H1 (cell line): ENCODE measurements around the gene VWF. TPM values are rescaled to one million over a fixed set of nuclear protein-coding genes. Genes with fewer than 3 reads are reported as not detected.

ENCODE experiments used
- CTCF ChIA-PET: fragments of 300-600 bp; sonication (Branson Sonifier 250); formaldehyde crosslinking; loops from one replicate; lab custom pipeline; 2021; ENCODE audit not compliant: partially characterized antibody; lab: Charles Lee
- POLR2A ChIA-PET: fragments of 300-600 bp; sonication (Branson Sonifier 250); formaldehyde crosslinking; loops from one replicate; lab custom pipeline; 2021; ENCODE audit warnings: inconsistent platforms; ENCODE audit not compliant: partially characterized antibody; lab: Charles Lee
- DNase-seq, 2 experiments: peaks; one replicate each; pipeline versions ENCODE4 v3.0.0 to v3.0.0-alpha.2; 2010 to 2022; ENCODE audit warnings: low spot score in 2 of 2, low read depth in 1 of 2, mixed read lengths in 1 of 2
- FAIRE-seq: peaks from 2 replicates; lab custom pipeline; 2011; peaks lifted over from hg19 to GRCh38; lab: Jason Lieb, UNC
- H2AFZ ChIP-seq: 2 replicates; pipeline ENCODE4 v1.8.1; 2012; ENCODE audit warnings: low read length, inconsistent platforms
- H2AK5ac ChIP-seq: 2 replicates; pipeline ENCODE4 v1.6.1; 2013; ENCODE audit warnings: low read depth, low read length
- H2BK120ac ChIP-seq: replicated peaks from 2 replicates; pipeline ENCODE3; 2013; ENCODE audit warnings: low read depth, low read length, inconsistent platforms
- H2BK12ac ChIP-seq: 2 replicates; pipeline ENCODE4 v1.6.1; 2013; ENCODE audit warnings: low read depth, low read length
- H2BK15ac ChIP-seq: 2 replicates; pipeline ENCODE4 v1.6.1; 2013; ENCODE audit warnings: low read length
- H2BK20ac ChIP-seq: 2 replicates; pipeline ENCODE4 v1.6.1; 2013; ENCODE audit warnings: low read length
- H2BK5ac ChIP-seq: 2 replicates; pipeline ENCODE4 v1.6.1; 2013; ENCODE audit warnings: low read depth, low read length
- H3K14ac ChIP-seq: 2 replicates; pipeline ENCODE4 v1.6.1; 2013; ENCODE audit warnings: inconsistent platforms; ENCODE audit not compliant: insufficient read length
- H3K18ac ChIP-seq: 2 replicates; pipeline ENCODE4 v1.6.1; 2013; ENCODE audit warnings: low read length; ENCODE audit errors: extremely low read depth
- H3K23ac ChIP-seq: 2 replicates; pipeline ENCODE4 v1.6.1; 2013; ENCODE audit warnings: inconsistent platforms; ENCODE audit not compliant: insufficient read length
- H3K23me2 ChIP-seq: 2 replicates; pipeline ENCODE4 v1.6.1; 2013; ENCODE audit warnings: low read depth, low read length
- H3K27ac ChIP-seq: 2 replicates; pipeline ENCODE4 v1.6.1; 2011; ENCODE audit warnings: low read depth, low read length, inconsistent platforms
- H3K27me3 ChIP-seq, 4 experiments: replicated peaks in 1 of 4; 1 replicate in 1 of 4; 2 replicates in 3 of 4; pipeline versions ENCODE4 v1.6.1 to v1.8.1; 2011 to 2013; ENCODE audit warnings: low read length in 3 of 4, mild to moderate bottlenecking in 3 of 4, inconsistent platforms in 2 of 4, mixed read lengths in 2 of 4, moderate library complexity in 1 of 4; ENCODE audit not compliant: control insufficient read depth in 3 of 4, insufficient read depth in 3 of 4; ENCODE audit errors: extremely low read depth in 1 of 4
- H3K36me3 ChIP-seq, 4 experiments: 2 replicates each; pipeline versions ENCODE4 v1.6.1 to v1.8.1; 2011 to 2013; ENCODE audit warnings: mild to moderate bottlenecking in 4 of 4, low read length in 3 of 4, moderate library complexity in 2 of 4, control low read depth in 1 of 4, inconsistent platforms in 1 of 4; ENCODE audit not compliant: insufficient read depth in 4 of 4, control insufficient read depth in 2 of 4
- H3K4ac ChIP-seq: replicated peaks from 2 replicates; pipeline ENCODE3; 2013; ENCODE audit warnings: low read length, low read depth, mixed read lengths, inconsistent platforms; ENCODE audit not compliant: insufficient read length
- H3K4me1 ChIP-seq, 4 experiments: replicated peaks in 1 of 4; 1 replicate in 1 of 4; 2 replicates in 3 of 4; pipeline versions ENCODE4 v1.6.1 to v1.8.1; 2011 to 2013; ENCODE audit warnings: low read length in 3 of 4, inconsistent platforms in 2 of 4, mixed read lengths in 1 of 4; ENCODE audit not compliant: insufficient read depth in 4 of 4, control insufficient read depth in 3 of 4
- H3K4me2 ChIP-seq, 2 experiments: 2 replicates each; pipeline versions ENCODE4 v1.6.1 to v1.8.1; 2011 to 2013; ENCODE audit warnings: low read depth in 2 of 2, low read length in 2 of 2, control low read depth in 1 of 2, inconsistent platforms in 1 of 2, mild to moderate bottlenecking in 1 of 2; ENCODE audit not compliant: insufficient read depth in 1 of 2
- H3K4me3 ChIP-seq, 4 experiments: fragments of 200-600, 300-600 bp in 1 of 4; sonication (generic), shearing (Covaris generic), sonication (Bioruptor Twin) in 1 of 4; 2 replicates each; pipeline versions ENCODE4 v1.5.1 to v1.8.1; 2011 to 2016; ENCODE audit warnings: low read length in 4 of 4, low read depth in 3 of 4, control low read depth in 2 of 4, inconsistent platforms in 2 of 4, mild to moderate bottlenecking in 2 of 4, mixed read lengths in 1 of 4, moderate library complexity in 1 of 4; ENCODE audit not compliant: insufficient read depth in 2 of 4; ENCODE audit errors: extremely low read depth in 1 of 4
- H3K56ac ChIP-seq: replicated peaks from 2 replicates; pipeline ENCODE3; 2013; ENCODE audit warnings: low read depth, mild to moderate bottlenecking, mixed read lengths, low read length, inconsistent platforms; ENCODE audit not compliant: insufficient read length
- H3K79me1 ChIP-seq: 2 replicates; pipeline ENCODE4 v1.6.1; 2013; ENCODE audit warnings: low read depth, low read length, control low read depth
- H3K79me2 ChIP-seq, 2 experiments: 2 replicates each; pipeline versions ENCODE4 v1.6.1 to v1.8.1; 2012 to 2013; ENCODE audit warnings: low read length in 2 of 2, mild to moderate bottlenecking in 2 of 2, inconsistent platforms in 1 of 2; ENCODE audit not compliant: insufficient read depth in 2 of 2, control insufficient read depth in 1 of 2
- H3K9ac ChIP-seq, 4 experiments: replicated peaks in 1 of 4; 1 replicate in 1 of 4; 2 replicates in 3 of 4; pipeline versions ENCODE4 v1.6.1 to v1.8.1; 2011 to 2013; ENCODE audit warnings: low read depth in 3 of 4, low read length in 3 of 4, control low read depth in 2 of 4, mild to moderate bottlenecking in 2 of 4, moderate library complexity in 2 of 4, inconsistent platforms in 1 of 4; ENCODE audit errors: extremely low read depth in 1 of 4
- H3K9me3 ChIP-seq, 2 experiments: 2 replicates each; pipeline versions ENCODE4 v1.6.1 to v1.8.1; 2012 to 2013; ENCODE audit warnings: mild to moderate bottlenecking in 2 of 2, moderate library complexity in 2 of 2, control low read depth in 1 of 2, inconsistent platforms in 1 of 2, low read depth in 1 of 2, low read length in 1 of 2, mixed read lengths in 1 of 2; ENCODE audit not compliant: insufficient read depth in 2 of 2
- H4K20me1 ChIP-seq, 2 experiments: replicated peaks in 1 of 2; 2 replicates each; pipeline versions ENCODE3 to v1.8.1; 2011 to 2013; ENCODE audit warnings: inconsistent platforms in 2 of 2, low read length in 2 of 2, mild to moderate bottlenecking in 1 of 2; ENCODE audit not compliant: insufficient read depth in 2 of 2, control insufficient read depth in 1 of 2
- H4K5ac ChIP-seq: 2 replicates; pipeline ENCODE4 v1.6.1; 2013; ENCODE audit warnings: low read length, low read depth, mixed read lengths, inconsistent platforms; ENCODE audit not compliant: insufficient read length
- H4K8ac ChIP-seq: 2 replicates; pipeline ENCODE4 v1.8.0; 2013; ENCODE audit warnings: mild to moderate bottlenecking, moderate library complexity, low read length, inconsistent platforms; ENCODE audit not compliant: insufficient read depth; ENCODE audit errors: extremely low read depth
- H4K91ac ChIP-seq: replicated peaks from 2 replicates; pipeline ENCODE3; 2013; ENCODE audit warnings: low read length, mixed read lengths, inconsistent platforms; ENCODE audit not compliant: insufficient read length
- BACH1 ChIP-seq: IDR thresholded peaks from 2 replicates; pipeline ENCODE4 v1.6.1; 2012; ENCODE audit warnings: low read length, improper control_type of control experiment
- WGBS, 2 experiments: shearing (Covaris generic) in 1 of 2; methylation state at CpG; one replicate each; pipeline versions ENCODE4 v1.1.6 to v1.1.7; 2013 to 2015; ENCODE audit warnings: low lambda C conversion rate in 2 of 2, mixed read lengths in 2 of 2, inconsistent platforms in 1 of 2, low coverage in 1 of 2, missing lambda C conversion rate in 1 of 2; ENCODE audit not compliant: insufficient replicate concordance in 2 of 2, insufficient coverage in 1 of 2, insufficient read length in 1 of 2; ENCODE audit errors: extremely low coverage in 1 of 2, missing lambda C conversion rate in 1 of 2; 5-methylcytosine and 5-hydroxymethylcytosine counted together
- polyA plus RNA-seq, 7 experiments: library from polyadenylated mRNA; depleted of rRNA in 3 of 7; stranded (reverse) in 5 of 7; unstranded in 2 of 7; fragments of >200 nt in 5 of 7; fragments of 200-250 nt in 2 of 7; gene quantifications; 1 replicate in 5 of 7; 2 replicates in 1 of 7; 4 replicates in 1 of 7; pipeline versions ENCODE4 v1.2.1 to v1.2.3, GENCODE V29; 2011 to 2013; ENCODE audit warnings: missing spikeins in 2 of 7, mixed read lengths in 2 of 7
- total RNA-seq: library from RNA; stranded (reverse); fragmentation: NEBNext Ultra II Directional; extraction: Animal tissue kit (Norgen Biotek cat#: 25700); gene quantifications from 2 replicates; pipeline ENCODE4 v1.2.1, GENCODE V29; 2021

VWF gene
- total and polyA plus RNA-seq, 2 of the 8 experiments (the other 6 are each of a cell fraction or from before 2014, with no cell fraction given): 0.39 to 0.60 TPM

GRCh38 chr12:6113691-6114475 is 10.6 kb downstream of the VWF start:
- no peak overlapping the region for H3K18ac ChIP-seq
- H2BK20ac ChIP-seq: no peak overlapping the region
- H2BK120ac ChIP-seq: no peak overlapping the region
- no peak overlapping the region for H3K14ac ChIP-seq
- H3K4ac ChIP-seq: no peak overlapping the region
- H2BK12ac ChIP-seq: no peak overlapping the region
- H3K79me1 ChIP-seq: no peaks in the 10 kb centered on the region
- no peak overlapping the region for H4K8ac ChIP-seq
- no peak overlapping the region for H3K4me3 ChIP-seq
- H4K91ac ChIP-seq: no peak overlapping the region
- no peaks in the 10 kb centered on the region for H3K27me3 ChIP-seq
- H3K56ac ChIP-seq: no peak overlapping the region
- WGBS, 2 experiments: 88% methylated on average over 10 of the region's 11 CpGs; no CpG with 5 or more reads in 1 of the 2 experiments
- no peak overlapping the region for H2AFZ ChIP-seq
- H3K4me1 ChIP-seq: no peaks in the 10 kb centered on the region
- FAIRE-seq (no peak), DNase-seq (no peak)
- ChIA-PET POLR2A (interaction anchor here (0.8 to 1.3 kb wide), 2 partner anchors 13 to 258 kb away, joined by 3 read pairs; no protein-coding TSS in a partner anchor), CTCF (interaction anchor here (0.9 to 2.1 kb wide), 6 partner anchors 10 to 80 kb away, joined by 3 to 5 read pairs (median 3); partner anchors contain the start of gene VWF)
- H4K5ac ChIP-seq: no peak overlapping the region
- H3K36me3 ChIP-seq: no peaks in the 10 kb centered on the region
- H4K20me1 ChIP-seq: no peaks in the 10 kb centered on the region
- H2AK5ac ChIP-seq: no peak overlapping the region
- no peak overlapping the region for H3K4me2 ChIP-seq
- no peaks in the 10 kb centered on the region for H3K9me3 ChIP-seq
- no peaks in the 10 kb centered on the region for H3K79me2 ChIP-seq
- no peak overlapping the region for H2BK5ac ChIP-seq
- H3K23me2 ChIP-seq: no peaks in the 10 kb centered on the region
- H3K27ac ChIP-seq: no peak overlapping the region
- no peak overlapping the region for H3K23ac ChIP-seq
- H2BK15ac ChIP-seq: no peak overlapping the region; the same call in 1 of the 2 replicates
- no peak overlapping the region for H3K9ac ChIP-seq
- no peak for TF ChIP-seq BACH1
